Sigmoid colon (tissue), 4 donors: Measurements from ENCODE around the gene HEY2.

ENCODE experiments used
- CTCF ChIP-seq, 4 experiments: fragments of 450-650 bp in 3 of 4; fragments of 200-600 bp in 1 of 4; IDR thresholded peaks; one replicate each; pipeline ENCODE4 v1.5.1; 2016 to 2019; ENCODE audit warnings: antibody characterized with exemption in 4 of 4, mild to moderate bottlenecking in 3 of 4, moderate library complexity in 2 of 4
- POLR2A ChIP-seq, 2 donors: fragments of 450-650 bp; IDR thresholded peaks; one replicate each; pipeline ENCODE4 v1.6.1; 2016; ENCODE audit warnings: antibody characterized with exemption in 2 of 2, mild to moderate bottlenecking in 2 of 2, moderate library complexity in 2 of 2
- POLR2AphosphoS5 ChIP-seq, 4 donors: sonication (generic); formaldehyde crosslinking; IDR thresholded peaks; one replicate each; pipeline ENCODE4 v1.6.1; 2017; ENCODE audit warnings: antibody characterized with exemption in 4 of 4

GRCh38 chr6:125791151-125791819, 41.9 kb downstream of the HEY2 start:
- TF ChIP-seq POLR2A (IDR thresholded peaks at IDR 0.05) = no peak
- TF ChIP-seq CTCF (IDR thresholded peaks at IDR 0.05) = peak in 3 of 4 experiments; percentile 29 to 47 (median 36)
- peak in 1 of 4 donors; percentile 47 for TF ChIP-seq POLR2AphosphoS5 (IDR thresholded peaks at IDR 0.05)
